ENCODE results near the gene FLAD1. TPM values are rescaled to one million over a fixed set of nuclear protein-coding genes. Genes with fewer than 3 reads are reported as not detected.

Gene FLAD1
- total and polyA plus RNA-seq, 2 of the 4 experiments (the other 2 are of a cell fraction): 26.3 to 37.3 TPM

DNA sequence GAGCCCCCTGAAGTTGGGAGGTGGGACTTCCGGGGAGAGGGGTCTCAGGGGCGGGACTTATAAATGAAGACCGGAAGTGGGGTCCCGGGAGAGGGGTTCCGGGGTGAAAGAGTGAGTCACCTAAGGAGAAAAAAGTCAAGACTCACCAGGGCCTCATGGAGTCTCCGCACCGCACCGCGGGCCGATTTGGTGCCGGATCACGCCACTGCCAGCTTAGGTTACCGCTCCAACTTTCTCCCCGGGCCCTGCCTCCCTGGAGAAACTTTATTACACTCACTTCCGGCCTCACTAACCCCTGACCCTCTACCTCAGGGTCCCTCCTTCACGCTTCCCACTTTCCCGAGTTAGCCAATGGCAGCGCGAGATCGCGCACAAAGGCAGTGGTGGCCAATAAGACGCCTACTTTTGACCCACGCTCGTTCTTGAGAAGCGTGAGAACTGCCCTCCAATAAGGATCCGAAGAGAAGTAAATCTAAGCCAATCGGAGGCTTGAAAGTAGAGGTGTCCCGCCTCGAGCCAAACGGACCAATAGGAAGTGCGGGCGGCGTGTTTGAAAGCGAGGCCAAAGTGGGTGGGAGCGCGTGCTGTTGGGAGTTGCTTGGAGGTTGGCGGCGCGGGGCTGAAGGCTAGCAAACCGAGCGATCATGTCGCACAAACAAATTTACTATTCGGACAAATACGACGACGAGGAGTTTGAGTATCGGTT is 8.9 kb upstream of the FLAD1 start, which contains the start of gene CKS1B (continued):
- TF ChIP-seq, protein P1, sequence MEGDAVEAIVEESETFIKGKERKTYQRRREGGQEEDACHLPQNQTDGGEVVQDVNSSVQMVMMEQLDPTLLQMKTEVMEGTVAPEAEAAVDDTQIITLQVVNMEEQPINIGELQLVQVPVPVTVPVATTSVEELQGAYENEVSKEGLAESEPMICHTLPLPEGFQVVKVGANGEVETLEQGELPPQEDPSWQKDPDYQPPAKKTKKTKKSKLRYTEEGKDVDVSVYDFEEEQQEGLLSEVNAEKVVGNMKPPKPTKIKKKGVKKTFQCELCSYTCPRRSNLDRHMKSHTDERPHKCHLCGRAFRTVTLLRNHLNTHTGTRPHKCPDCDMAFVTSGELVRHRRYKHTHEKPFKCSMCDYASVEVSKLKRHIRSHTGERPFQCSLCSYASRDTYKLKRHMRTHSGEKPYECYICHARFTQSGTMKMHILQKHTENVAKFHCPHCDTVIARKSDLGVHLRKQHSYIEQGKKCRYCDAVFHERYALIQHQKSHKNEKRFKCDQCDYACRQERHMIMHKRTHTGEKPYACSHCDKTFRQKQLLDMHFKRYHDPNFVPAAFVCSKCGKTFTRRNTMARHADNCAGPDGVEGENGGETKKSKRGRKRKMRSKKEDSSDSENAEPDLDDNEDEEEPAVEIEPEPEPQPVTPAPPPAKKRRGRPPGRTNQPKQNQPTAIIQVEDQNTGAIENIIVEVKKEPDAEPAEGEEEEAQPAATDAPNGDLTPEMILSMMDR (conservative IDR thresholded peaks at IDR 0.05; ENCODE audit: low read depth, low read length): no peak
- TF ChIP-seq FOS (IDR thresholded peaks at IDR 0.05; ENCODE audit: low read depth, low read length): peak; percentile 65; the same call in 1 of the 2 replicates
